Measurements from ENCODE around the gene CDYL2.

GRCh38 chr16:80665356-80665755 is 139.0 kb downstream of the CDYL2 start:
- TF ChIP-seq POLR2A (IDR thresholded peaks at IDR 0.05; ENCODE audit: low read depth, low read length) (no peak), POLR2AphosphoS5 (IDR thresholded peaks at IDR 0.05; ENCODE audit: low read depth, low read length) (no peak), TAF1 (IDR thresholded peaks at IDR 0.05; ENCODE audit: borderline replicate concordance, low read depth, low read length) (no peak)
